ENCODE results near the gene NEURL4.

DNA sequence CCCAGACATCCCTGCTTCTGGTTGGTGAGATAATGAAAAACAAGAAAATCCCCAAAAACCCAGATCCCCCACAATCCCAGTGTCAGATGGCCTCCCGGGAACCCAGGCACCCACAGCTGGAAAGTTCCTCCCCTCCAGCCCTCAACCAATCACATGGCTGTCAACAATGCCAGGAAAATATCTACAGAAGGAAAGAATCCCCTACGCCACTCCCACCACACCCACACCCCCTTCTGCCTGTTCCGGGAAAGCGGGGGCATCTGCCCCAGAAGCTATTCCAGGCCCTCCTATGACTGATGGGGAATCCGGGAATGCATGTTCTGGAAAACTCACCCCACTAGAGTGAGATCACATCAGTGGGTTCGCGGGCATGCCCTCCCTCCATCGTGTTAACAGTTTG lies 27.6 kb upstream of the NEURL4 start:
- TF ChIP-seq, protein P1, sequence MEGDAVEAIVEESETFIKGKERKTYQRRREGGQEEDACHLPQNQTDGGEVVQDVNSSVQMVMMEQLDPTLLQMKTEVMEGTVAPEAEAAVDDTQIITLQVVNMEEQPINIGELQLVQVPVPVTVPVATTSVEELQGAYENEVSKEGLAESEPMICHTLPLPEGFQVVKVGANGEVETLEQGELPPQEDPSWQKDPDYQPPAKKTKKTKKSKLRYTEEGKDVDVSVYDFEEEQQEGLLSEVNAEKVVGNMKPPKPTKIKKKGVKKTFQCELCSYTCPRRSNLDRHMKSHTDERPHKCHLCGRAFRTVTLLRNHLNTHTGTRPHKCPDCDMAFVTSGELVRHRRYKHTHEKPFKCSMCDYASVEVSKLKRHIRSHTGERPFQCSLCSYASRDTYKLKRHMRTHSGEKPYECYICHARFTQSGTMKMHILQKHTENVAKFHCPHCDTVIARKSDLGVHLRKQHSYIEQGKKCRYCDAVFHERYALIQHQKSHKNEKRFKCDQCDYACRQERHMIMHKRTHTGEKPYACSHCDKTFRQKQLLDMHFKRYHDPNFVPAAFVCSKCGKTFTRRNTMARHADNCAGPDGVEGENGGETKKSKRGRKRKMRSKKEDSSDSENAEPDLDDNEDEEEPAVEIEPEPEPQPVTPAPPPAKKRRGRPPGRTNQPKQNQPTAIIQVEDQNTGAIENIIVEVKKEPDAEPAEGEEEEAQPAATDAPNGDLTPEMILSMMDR (IDR thresholded peaks at IDR 0.05), result no peak
- TF ChIP-seq EP300 (IDR thresholded peaks at IDR 0.05) (no peak), POLR2AphosphoS5 (IDR thresholded peaks at IDR 0.05) (no peak), POLR2A (IDR thresholded peaks at IDR 0.05) (no peak)

All from stomach (tissue), 4 donors.